Hepatocyte (in vitro differentiated cells): ENCODE data around the gene RIT2. TPM values are rescaled to one million over a fixed set of nuclear protein-coding genes. Genes with fewer than 3 reads are reported as not detected.

ENCODE experiments used
- DNase-seq: peaks from one replicate; pipeline ENCODE4 v3.0.0-alpha.2; 2016; ENCODE audit warnings: low spot score
- H2AFZ ChIP-seq: fragments of 200-600 bp; sonication (generic); 2 replicates; pipeline ENCODE4 v1.6.0; 2016; ENCODE audit warnings: antibody characterized with exemption, mild to moderate bottlenecking
- H3K27ac ChIP-seq: fragments of 200-600 bp; sonication (generic); 2 replicates; pipeline ENCODE4 v1.5.1; 2016; ENCODE audit warnings: mild to moderate bottlenecking
- H3K27me3 ChIP-seq: fragments of 200-600 bp; sonication (generic); 2 replicates; pipeline ENCODE4 v1.6.1; 2016
- H3K36me3 ChIP-seq: fragments of 200-600 bp; sonication (generic); replicated peaks from 2 replicates; pipeline ENCODE4 v1.5.1; 2016; ENCODE audit warnings: low read depth; ENCODE audit not compliant: insufficient read depth
- H3K4me1 ChIP-seq: fragments of 200-600 bp; sonication (generic); 2 replicates; pipeline ENCODE4 v1.5.1; 2016; ENCODE audit warnings: mild to moderate bottlenecking, moderate library complexity; ENCODE audit not compliant: insufficient read depth
- H3K4me2 ChIP-seq: fragments of 200-600 bp; sonication (generic); 2 replicates; pipeline ENCODE4 v1.6.0; 2016
- H3K4me3 ChIP-seq: fragments of 200-600 bp; sonication (generic); 2 replicates; pipeline ENCODE4 v1.5.1; 2016; ENCODE audit warnings: mild to moderate bottlenecking
- H3K79me2 ChIP-seq: fragments of 200-600 bp; sonication (generic); 2 replicates; pipeline ENCODE4 v1.6.0; 2017; ENCODE audit warnings: mild to moderate bottlenecking
- H3K9me2 ChIP-seq: fragments of 200-600 bp; sonication (generic); replicated peaks from 2 replicates; pipeline ENCODE4 v1.6.0; 2017; ENCODE audit warnings: mild to moderate bottlenecking; ENCODE audit not compliant: insufficient read depth
- H3K9me3 ChIP-seq: fragments of 200-600 bp; sonication (generic); 2 replicates; pipeline ENCODE4 v1.5.1; 2016; ENCODE audit warnings: low read depth, mild to moderate bottlenecking
- H4K20me1 ChIP-seq: fragments of 200-600 bp; sonication (generic); 2 replicates; pipeline ENCODE4 v1.6.0; 2016; ENCODE audit warnings: mild to moderate bottlenecking; ENCODE audit not compliant: insufficient read depth, poor library complexity, severe bottlenecking
- EZH2 ChIP-seq: fragments of 200-600 bp; sonication (generic); IDR thresholded peaks from 2 replicates; pipeline ENCODE4 v1.6.1; 2016; ENCODE audit warnings: antibody characterized with exemption, mild to moderate bottlenecking, borderline replicate concordance
- EZH2phosphoT487 ChIP-seq: fragments of 200-600 bp; sonication (generic); IDR thresholded peaks from one replicate; pipeline ENCODE4 v1.6.1; 2018; ENCODE audit warnings: antibody characterized with exemption, mild to moderate bottlenecking, low read depth, moderate library complexity; ENCODE audit not compliant: unreplicated experiment, severe bottlenecking
- WGBS: methylation state at CpG from one replicate; pipeline ENCODE4 v1.1.6; 2016; ENCODE audit warnings: low lambda C conversion rate; ENCODE audit errors: missing lambda C conversion rate; 5-methylcytosine and 5-hydroxymethylcytosine counted together
- polyA plus RNA-seq: library from polyadenylated mRNA; unstranded; fragments of >200 nt; fragmentation: Nextera tagmentation; extraction: Ambion mirVana; gene quantifications from 2 replicates; pipeline ENCODE4 v1.2.1, GENCODE V29; 2016
- total RNA-seq: library from RNA; depleted of rRNA; stranded (reverse); fragments of >200 nt; gene quantifications from 2 replicates; pipeline ENCODE4 v1.2.3, GENCODE V29; 2014
- TF ChIP-seq, protein P1 (sequence below): fragments of 200-600 bp; sonication (generic); IDR thresholded peaks from 2 replicates; pipeline ENCODE4 v1.5.1; 2016; ENCODE audit warnings: antibody characterized with exemption, mild to moderate bottlenecking; ENCODE audit not compliant: poor library complexity

The RIT2 gene
- total and polyA plus RNA-seq, 2 experiments from 2014 or later, result not detected

DNA sequence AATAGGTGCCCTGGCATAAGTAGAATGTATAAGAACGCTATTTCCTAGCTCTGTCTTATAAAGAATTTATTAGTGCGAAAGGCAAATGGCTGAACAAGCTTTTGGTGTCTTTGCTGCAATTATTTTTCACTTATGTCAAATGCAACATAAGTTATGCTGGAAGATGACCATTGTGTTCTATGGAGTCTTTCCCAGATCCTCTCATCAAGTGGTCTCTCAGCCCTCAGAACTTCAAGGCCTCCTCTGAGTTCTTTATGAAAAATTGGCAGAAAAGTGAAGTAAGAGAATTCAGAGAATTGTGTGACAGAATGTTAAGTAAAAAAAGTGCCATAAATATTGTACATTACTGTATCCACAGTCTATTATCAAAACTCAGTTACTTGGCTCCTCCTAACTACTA is 75.2 kb downstream of the RIT2 start:
- no peaks in the 10 kb centered on the region for H4K20me1 ChIP-seq
- H3K79me2 ChIP-seq, result no peaks in the 10 kb centered on the region
- WGBS, result 95% methylated on average over 2 of the region's 2 CpGs
- H2AFZ ChIP-seq, result no peak overlapping the region
- DNase-seq, result no peak
- H3K9me2 ChIP-seq, result no peaks in the 10 kb centered on the region
- H3K4me3 ChIP-seq, result no peak overlapping the region
- H3K4me1 ChIP-seq, result peaks cover 3% of the 10 kb centered on the region
- TF ChIP-seq, protein P1, sequence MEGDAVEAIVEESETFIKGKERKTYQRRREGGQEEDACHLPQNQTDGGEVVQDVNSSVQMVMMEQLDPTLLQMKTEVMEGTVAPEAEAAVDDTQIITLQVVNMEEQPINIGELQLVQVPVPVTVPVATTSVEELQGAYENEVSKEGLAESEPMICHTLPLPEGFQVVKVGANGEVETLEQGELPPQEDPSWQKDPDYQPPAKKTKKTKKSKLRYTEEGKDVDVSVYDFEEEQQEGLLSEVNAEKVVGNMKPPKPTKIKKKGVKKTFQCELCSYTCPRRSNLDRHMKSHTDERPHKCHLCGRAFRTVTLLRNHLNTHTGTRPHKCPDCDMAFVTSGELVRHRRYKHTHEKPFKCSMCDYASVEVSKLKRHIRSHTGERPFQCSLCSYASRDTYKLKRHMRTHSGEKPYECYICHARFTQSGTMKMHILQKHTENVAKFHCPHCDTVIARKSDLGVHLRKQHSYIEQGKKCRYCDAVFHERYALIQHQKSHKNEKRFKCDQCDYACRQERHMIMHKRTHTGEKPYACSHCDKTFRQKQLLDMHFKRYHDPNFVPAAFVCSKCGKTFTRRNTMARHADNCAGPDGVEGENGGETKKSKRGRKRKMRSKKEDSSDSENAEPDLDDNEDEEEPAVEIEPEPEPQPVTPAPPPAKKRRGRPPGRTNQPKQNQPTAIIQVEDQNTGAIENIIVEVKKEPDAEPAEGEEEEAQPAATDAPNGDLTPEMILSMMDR, result no peak
- TF ChIP-seq EZH2phosphoT487 (no peak), EZH2 (no peak)
- no peak overlapping the region for H3K4me2 ChIP-seq
- no peaks in the 10 kb centered on the region for H3K9me3 ChIP-seq
- H3K27ac ChIP-seq, result no peak overlapping the region
- no peaks in the 10 kb centered on the region for H3K27me3 ChIP-seq
- no peaks in the 10 kb centered on the region for H3K36me3 ChIP-seq

DNA sequence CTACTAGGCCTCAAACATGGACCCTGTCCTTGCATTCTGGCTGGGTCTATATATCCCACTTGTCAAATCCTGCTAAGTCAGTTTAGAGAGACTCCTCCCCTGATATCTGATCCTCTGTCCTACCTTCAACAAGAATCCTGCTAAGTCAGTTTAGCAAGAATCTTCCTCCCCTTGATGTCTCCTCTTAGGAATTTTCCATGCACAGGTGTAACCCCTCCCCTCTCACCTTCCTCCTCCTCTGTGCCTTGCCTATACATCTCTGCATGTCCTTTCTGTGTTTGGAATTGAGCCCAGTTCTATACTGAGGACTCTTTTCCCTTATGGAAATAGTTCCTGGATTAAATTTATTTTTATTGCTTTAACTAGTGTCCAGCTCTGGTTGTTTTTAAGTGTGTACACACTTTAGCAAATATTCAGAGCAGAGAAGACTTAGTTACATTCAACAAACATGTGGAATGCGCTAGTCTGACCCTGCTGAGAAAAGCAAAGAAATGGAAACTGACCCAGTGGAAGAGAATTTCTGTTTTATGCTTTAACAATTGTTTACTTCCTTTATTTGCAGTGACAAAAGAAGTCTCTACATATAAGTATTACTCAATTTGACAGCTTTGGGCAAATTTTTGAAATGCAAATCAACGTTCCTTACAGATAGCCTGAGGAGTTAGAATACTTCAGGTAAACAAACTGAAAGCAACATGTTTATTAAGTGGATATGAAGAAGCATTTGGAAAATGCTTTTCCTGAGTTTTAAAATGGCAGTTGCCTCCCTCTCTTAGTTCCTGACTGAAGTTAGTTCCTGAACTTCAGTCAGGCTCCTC is 80.6 kb downstream of the RIT2 start:
- peak overlapping the region; percentile 62 for H3K4me2 ChIP-seq
- H3K27me3 ChIP-seq, result no peaks in the 10 kb centered on the region
- H2AFZ ChIP-seq, result peak overlapping the region; percentile 47
- TF ChIP-seq, protein P1, result no peak
- TF ChIP-seq EZH2 (no peak), EZH2phosphoT487 (no peak)
- 23% methylated on average over 2 of the region's 2 CpGs for WGBS
- peak; percentile 41 for DNase-seq
- H4K20me1 ChIP-seq, result no peaks in the 10 kb centered on the region
- H3K4me3 ChIP-seq, result no peak overlapping the region
- no peaks in the 10 kb centered on the region for H3K36me3 ChIP-seq
- no peaks in the 10 kb centered on the region for H3K9me2 ChIP-seq
- no peaks in the 10 kb centered on the region for H3K9me3 ChIP-seq
- no peaks in the 10 kb centered on the region for H3K79me2 ChIP-seq
- peak overlapping the region; percentile 82 for H3K27ac ChIP-seq
- H3K4me1 ChIP-seq, result peaks cover 14% of the 10 kb centered on the region

DNA sequence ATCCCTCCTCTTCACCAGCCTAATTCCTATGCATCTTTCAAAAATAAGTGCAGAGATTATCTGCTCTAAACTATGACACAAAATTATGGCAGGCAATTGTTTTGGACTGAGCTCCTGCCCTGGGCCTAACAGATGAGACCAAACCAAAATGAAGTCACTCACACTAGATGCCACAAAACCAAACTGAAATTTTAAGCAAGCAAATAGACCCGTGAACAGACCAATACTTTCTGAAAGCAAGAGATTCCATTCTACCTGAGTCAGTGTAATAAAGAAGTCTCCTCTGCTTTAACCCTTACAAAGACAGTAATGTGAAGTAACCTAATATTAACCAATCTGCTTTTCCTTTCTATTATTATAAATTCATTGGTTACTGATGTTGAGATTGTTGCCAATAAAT is 84.3 kb downstream of the RIT2 start:
- H4K20me1 ChIP-seq, result no peaks in the 10 kb centered on the region
- H2AFZ ChIP-seq, result no peak overlapping the region
- peaks cover 14% of the 10 kb centered on the region for H3K4me1 ChIP-seq
- H3K36me3 ChIP-seq, result no peaks in the 10 kb centered on the region
- H3K27me3 ChIP-seq, result no peaks in the 10 kb centered on the region
- no peak for DNase-seq
- no peak overlapping the region for H3K4me2 ChIP-seq
- no peak overlapping the region for H3K27ac ChIP-seq
- no peak overlapping the region for H3K4me3 ChIP-seq
- no peaks in the 10 kb centered on the region for H3K79me2 ChIP-seq
- TF ChIP-seq EZH2, result no peak
- TF ChIP-seq, protein P1, result no peak
- TF ChIP-seq EZH2phosphoT487, result no peak
- no peaks in the 10 kb centered on the region for H3K9me2 ChIP-seq
- no peaks in the 10 kb centered on the region for H3K9me3 ChIP-seq
- WGBS, result 44% methylated on average over 1 of the region's 1 CpG
